Breast epithelium (tissue), 4 donors: Measurements from ENCODE around the gene NRXN2. TPM values are rescaled to one million over a fixed set of nuclear protein-coding genes. Genes with fewer than 3 reads are reported as not detected.
A peak's percentile ranks its signal among the peaks of the same experiment; 100 is the strongest.

Experiments
- DNase-seq, 2 donors: peaks; one replicate each; pipeline ENCODE4 v3.0.0-alpha.2; 2019; ENCODE audit warnings: low spot score in 2 of 2
- H3K27ac ChIP-seq, 2 donors: fragments of 200-600 bp; sonication (generic) in 1 of 2; one replicate each; pipeline ENCODE4 v1.5.1; 2016 to 2019; ENCODE audit warnings: mild to moderate bottlenecking in 1 of 2
- H3K27me3 ChIP-seq, 2 donors: fragments of 200-600 bp; sonication (generic) in 1 of 2; one replicate each; pipeline versions ENCODE4 v1.5.1 to v1.6.0; 2017 to 2019; ENCODE audit warnings: control low read depth in 1 of 2, mild to moderate bottlenecking in 1 of 2
- H3K36me3 ChIP-seq: fragments of 200-600 bp; one replicate; pipeline ENCODE4 v1.5.1; 2019
- H3K4me1 ChIP-seq, 2 donors: fragments of 200-600 bp; sonication (generic); one replicate each; pipeline ENCODE4 v1.5.1; 2016 to 2019; ENCODE audit warnings: control low read depth in 1 of 2
- H3K4me3 ChIP-seq, 3 donors: fragments of 200-600 bp; sonication (generic); 1 replicate in 2 of 3; 2 replicates in 1 of 3; pipeline ENCODE4 v1.5.1; 2016 to 2019; ENCODE audit warnings: mild to moderate bottlenecking in 3 of 3, moderate library complexity in 2 of 3
- H3K9me3 ChIP-seq, 2 donors: fragments of 200-600 bp; sonication (generic) in 1 of 2; one replicate each; pipeline ENCODE4 v1.5.1; 2016 to 2019; ENCODE audit warnings: control low read depth in 1 of 2
- CTCF ChIP-seq, 3 donors: fragments of 450-650 bp; IDR thresholded peaks; one replicate each; pipeline ENCODE4 v1.5.1; 2016 to 2017; ENCODE audit warnings: antibody characterized with exemption in 3 of 3, mild to moderate bottlenecking in 3 of 3, moderate library complexity in 3 of 3
- POLR2A ChIP-seq: fragments of 450-650 bp; IDR thresholded peaks from one replicate; pipeline ENCODE4 v1.6.1; 2016; ENCODE audit warnings: antibody characterized with exemption, mild to moderate bottlenecking, moderate library complexity
- POLR2AphosphoS5 ChIP-seq, 3 donors: sonication (generic); formaldehyde crosslinking; IDR thresholded peaks; one replicate each; pipeline ENCODE4 v1.6.1; 2017; ENCODE audit warnings: antibody characterized with exemption in 3 of 3
- intact Hi-C: fragments of 100-400 bp; cut with DNase I; formaldehyde crosslinking; loops from one replicate; pipeline ENCODE4 v1.15.1; 2023; ENCODE audit warnings: low total_unique reads
- total RNA-seq, 3 donors: library from RNA; depleted of rRNA; stranded (reverse); fragments of >200 nt; gene quantifications; one replicate each; pipeline ENCODE4 v1.1.0, GENCODE V29; 2016

NRXN2 gene
- total RNA-seq, 3 donors from 2014 or later = 1.8 to 4.3 (median 3.5) TPM

DNA sequence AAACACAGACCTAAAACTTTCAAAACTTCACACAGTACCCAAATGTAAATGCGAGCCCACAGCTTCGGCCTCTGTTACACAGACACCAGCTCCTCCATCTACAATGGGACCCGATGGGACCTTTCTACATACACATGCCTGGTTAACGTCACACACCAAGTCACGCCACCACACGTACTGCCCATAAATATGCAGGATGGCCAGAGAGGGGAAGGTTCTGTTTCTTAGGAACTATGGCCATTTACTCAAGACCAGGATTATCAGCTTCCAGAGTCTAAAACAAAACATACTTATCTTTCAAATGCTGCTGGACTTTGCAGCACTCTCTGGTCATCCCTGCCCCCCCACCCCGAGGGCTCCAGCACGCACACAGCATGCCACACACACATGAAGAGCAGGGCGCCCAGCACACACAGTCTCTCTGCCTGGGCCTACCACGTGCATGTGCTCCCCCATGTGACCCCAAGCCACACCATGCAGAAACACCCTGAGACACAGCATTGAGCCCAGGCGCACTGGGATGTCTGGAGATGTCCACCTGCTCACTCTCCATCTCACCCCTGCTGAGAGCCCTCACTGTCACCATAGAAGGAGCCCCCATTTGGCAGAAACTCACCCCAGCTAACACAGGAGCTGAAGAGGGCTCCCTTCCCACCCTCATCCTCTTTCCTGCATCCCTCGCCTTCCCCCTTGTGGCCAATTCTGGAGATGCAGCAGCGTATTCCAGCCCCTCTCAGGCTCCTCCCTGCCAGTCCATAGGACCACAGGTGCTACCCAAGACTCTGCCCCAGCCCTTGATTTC is 70.2 kb downstream of the NRXN2 start:
- Histone ChIP-seq H3K9me3 (no peaks in the 10 kb centered on the region), H3K36me3 (no peaks in the 10 kb centered on the region), H3K27me3 (no peaks in the 10 kb centered on the region), H3K4me3 (no peak overlapping the region), H3K4me1 (no peaks in the 10 kb centered on the region), H3K27ac (no peak overlapping the region)
- TF ChIP-seq POLR2AphosphoS5 (IDR thresholded peaks at IDR 0.05) (no peak), CTCF (IDR thresholded peaks at IDR 0.05) (peak; percentile 89 to 95 (median 92))
- peak; percentile 52 to 78 for DNase-seq
- intact Hi-C loops = loop anchor here (2.0 kb wide), 1 partner anchor 94 kb away; no protein-coding TSS in a partner anchor

GRCh38 chr11:64650923-64651523 is 72.0 kb downstream of the NRXN2 start:
- H3K9me3 ChIP-seq = no peaks in the 10 kb centered on the region
- DNase-seq = no peak
- TF ChIP-seq POLR2A (no peak), POLR2AphosphoS5 (IDR thresholded peaks at IDR 0.05) (no peak), CTCF (IDR thresholded peaks at IDR 0.05) (no peak)
- no peaks in the 10 kb centered on the region for H3K36me3 ChIP-seq
- no peaks in the 10 kb centered on the region for H3K27me3 ChIP-seq
- intact Hi-C loops = no loop called here
- H3K4me1 ChIP-seq = no peaks in the 10 kb centered on the region
- no peak overlapping the region for H3K4me3 ChIP-seq
- H3K27ac ChIP-seq = no peak overlapping the region

DNA sequence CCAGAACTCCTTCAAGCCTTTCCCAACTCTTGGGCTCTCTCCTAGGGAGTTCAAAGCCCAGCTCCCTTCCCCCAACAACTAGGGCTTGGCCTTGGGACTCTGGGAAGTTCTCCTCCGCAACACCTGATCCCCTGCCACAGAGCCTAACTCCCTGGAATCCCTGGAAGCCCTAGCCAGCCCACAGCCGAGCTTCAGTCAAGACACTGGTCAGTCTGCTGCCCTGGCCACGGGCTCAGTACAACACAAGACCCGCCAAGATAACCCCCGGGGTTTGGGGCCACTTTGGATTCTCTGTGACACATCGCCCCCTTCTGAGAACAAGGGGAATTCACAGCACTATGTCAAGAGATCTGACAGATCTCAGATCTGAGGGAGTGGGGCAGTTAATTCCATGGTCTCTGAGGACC is 73.7 kb downstream of the NRXN2 start:
- H3K36me3 ChIP-seq = no peaks in the 10 kb centered on the region
- intact Hi-C loops = no loop called here
- no peak overlapping the region for H3K4me3 ChIP-seq
- no peaks in the 10 kb centered on the region for H3K4me1 ChIP-seq
- H3K27me3 ChIP-seq = peaks cover 0 to 9% of the 10 kb centered on the region in 2 donors
- no peaks in the 10 kb centered on the region for H3K9me3 ChIP-seq
- no peak for DNase-seq
- TF ChIP-seq POLR2A (no peak), POLR2AphosphoS5 (IDR thresholded peaks at IDR 0.05) (no peak), CTCF (IDR thresholded peaks at IDR 0.05) (no peak)
- H3K27ac ChIP-seq = no peak overlapping the region

GRCh38 chr11:64648551-64648950 is 74.4 kb downstream of the NRXN2 start:
- peaks cover 0 to 17% of the 10 kb centered on the region in 2 donors for H3K27me3 ChIP-seq
- H3K9me3 ChIP-seq = no peaks in the 10 kb centered on the region
- TF ChIP-seq POLR2AphosphoS5 (IDR thresholded peaks at IDR 0.05) (no peak), POLR2A (no peak)
- no peak overlapping the region for H3K4me3 ChIP-seq
- no peaks in the 10 kb centered on the region for H3K36me3 ChIP-seq
- intact Hi-C loops = no loop called here
- no peak for DNase-seq
- H3K4me1 ChIP-seq = no peaks in the 10 kb centered on the region
- H3K27ac ChIP-seq = no peak overlapping the region

DNA sequence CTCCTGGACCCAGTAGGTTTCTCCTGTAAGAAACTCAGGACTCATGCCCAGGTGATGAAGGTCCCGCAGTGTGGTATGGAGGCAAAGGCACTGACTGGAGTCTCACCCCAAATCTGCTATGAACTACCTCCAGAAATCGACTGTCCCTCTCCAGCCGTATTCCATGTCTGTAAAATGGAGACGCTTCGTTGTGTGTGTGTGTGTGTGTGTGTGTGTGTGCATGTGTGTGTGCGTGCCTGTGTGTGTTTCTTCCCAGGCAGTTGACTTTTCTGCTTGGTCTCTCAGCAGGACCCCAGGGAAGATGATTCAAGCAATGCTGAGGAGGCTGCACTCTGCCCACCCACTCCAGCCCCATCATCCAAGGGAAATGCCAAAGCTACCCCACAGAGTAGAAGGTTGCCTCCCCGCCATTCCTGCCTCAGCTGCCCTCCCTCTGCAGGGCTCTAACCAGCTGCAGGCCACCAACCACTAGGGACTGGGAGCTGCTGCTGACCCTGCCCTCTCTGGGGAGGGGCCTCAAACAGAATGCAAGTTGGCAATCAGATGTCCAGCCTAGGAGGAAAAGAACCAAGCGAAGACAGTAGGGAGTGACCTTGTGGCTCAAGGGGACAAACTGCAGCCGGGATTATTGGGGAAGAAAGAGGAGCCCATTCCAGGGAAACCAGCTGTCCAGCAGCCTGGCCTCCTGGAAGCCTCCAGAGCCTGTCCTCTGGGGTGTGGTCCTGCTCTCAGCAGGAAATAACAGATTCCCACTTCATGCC is 75.8 kb downstream of the NRXN2 start:
- intact Hi-C loops = no loop called here
- H3K4me1 ChIP-seq = no peaks in the 10 kb centered on the region
- no peak overlapping the region for H3K27ac ChIP-seq
- H3K9me3 ChIP-seq = no peaks in the 10 kb centered on the region
- no peak for DNase-seq
- TF ChIP-seq POLR2AphosphoS5 (IDR thresholded peaks at IDR 0.05) (no peak), CTCF (IDR thresholded peaks at IDR 0.05) (no peak)
- peaks cover 0 to 28% of the 10 kb centered on the region in 2 donors for H3K27me3 ChIP-seq
- H3K36me3 ChIP-seq = no peaks in the 10 kb centered on the region
- H3K4me3 ChIP-seq = no peak overlapping the region
